Colonic mucosa (tissue), 4 donors: ENCODE results near the gene STX16. TPM values are rescaled to one million over a fixed set of nuclear protein-coding genes. Genes with fewer than 3 reads are reported as not detected.

Source experiments
- DNase-seq: peaks from one replicate; pipeline ENCODE4 v3.0.0-alpha.2; 2020
- H3K27ac ChIP-seq: fragments of 200-600 bp; one replicate; pipeline ENCODE4 v1.8.0; 2021
- H3K27me3 ChIP-seq: fragments of 200-600 bp; one replicate; pipeline ENCODE4 v1.8.0; 2021
- H3K36me3 ChIP-seq: fragments of 200-600 bp; one replicate; pipeline ENCODE4 v1.8.0; 2021
- H3K4me1 ChIP-seq: fragments of 200-600 bp; one replicate; pipeline ENCODE4 v1.8.0; 2021; ENCODE audit warnings: mild to moderate bottlenecking
- H3K4me3 ChIP-seq: fragments of 200-600 bp; one replicate; pipeline ENCODE4 v1.8.0; 2021
- H3K9ac ChIP-seq, 2 donors: one replicate each; pipeline ENCODE4 v1.7.0; 2013; ENCODE audit warnings: control low read depth in 2 of 2, low read depth in 2 of 2, low read length in 2 of 2
- H3K9me3 ChIP-seq: fragments of 200-600 bp; one replicate; pipeline ENCODE4 v1.8.0; 2021
- CTCF ChIP-seq: fragments of 200-600 bp; IDR thresholded peaks from one replicate; pipeline ENCODE4 v1.8.0; 2022; ENCODE audit warnings: antibody characterized with exemption, mild to moderate bottlenecking
- intact Hi-C: fragments of 100-400 bp; cut with DNase I; formaldehyde crosslinking; loops from one replicate; pipeline ENCODE4 v1.14.1; 2022
- total RNA-seq, 2 donors: library from RNA; stranded (reverse); fragmentation: NEBNext Ultra II Directional in 1 of 2; extraction: Animal tissue kit (Norgen Biotek cat#: 25700) in 1 of 2; gene quantifications; one replicate each; pipeline ENCODE4 v1.2.1, GENCODE V29; 2021
- donor health status: healthy.
- donor health status: DM: no; HTN: no; CAD: no.
- donor health status: DM: no; HTN: no; CAD: no.

Gene STX16
- total RNA-seq, 2 donors from 2014 or later, result 36.3 to 38.3 TPM

- Histone ChIP-seq H3K4me1 (no peaks in the 10 kb centered on the region), H3K4me3 (no peak overlapping the region), H3K36me3 (no peaks in the 10 kb centered on the region), H3K9me3 (no peaks in the 10 kb centered on the region), H3K27ac (no peak overlapping the region), H3K27me3 (no peaks in the 10 kb centered on the region), H3K9ac (no peak overlapping the region)
- no peak for DNase-seq
- intact Hi-C loops, result no loop called here
- no peak for TF ChIP-seq CTCF
Measured at GRCh38 chr20:58630063-58630462, 21.0 kb upstream of the STX16 start.

- Histone ChIP-seq H3K36me3 (no peaks in the 10 kb centered on the region), H3K4me3 (no peak overlapping the region), H3K9ac (no peak overlapping the region), H3K9me3 (no peaks in the 10 kb centered on the region), H3K4me1 (no peaks in the 10 kb centered on the region), H3K27ac (no peak overlapping the region), H3K27me3 (no peaks in the 10 kb centered on the region)
- intact Hi-C loops, result no loop called here
- no peak for DNase-seq
- no peak for TF ChIP-seq CTCF
Measured at GRCh38 chr20:58633161-58634053, 17.7 kb upstream of the STX16 start.

- H3K9ac ChIP-seq, result no peak overlapping the region
- H3K4me1 ChIP-seq, result no peaks in the 10 kb centered on the region
- H3K4me3 ChIP-seq, result no peak overlapping the region
- TF ChIP-seq CTCF, result no peak
- no peak overlapping the region for H3K27ac ChIP-seq
- H3K36me3 ChIP-seq, result no peaks in the 10 kb centered on the region
- no peak for DNase-seq
- intact Hi-C loops, result no loop called here
- no peaks in the 10 kb centered on the region for H3K9me3 ChIP-seq
- H3K27me3 ChIP-seq, result no peaks in the 10 kb centered on the region
Measured at GRCh38 chr20:58634059-58634458, 17.0 kb upstream of the STX16 start.

- TF ChIP-seq CTCF, result no peak
- intact Hi-C loops, result no loop called here
- H3K9ac ChIP-seq, result no peak overlapping the region
- H3K9me3 ChIP-seq, result no peaks in the 10 kb centered on the region
- H3K27me3 ChIP-seq, result no peaks in the 10 kb centered on the region
- no peak overlapping the region for H3K27ac ChIP-seq
- H3K36me3 ChIP-seq, result no peaks in the 10 kb centered on the region
- no peaks in the 10 kb centered on the region for H3K4me1 ChIP-seq
- H3K4me3 ChIP-seq, result no peak overlapping the region
- DNase-seq, result no peak
Measured at GRCh38 chr20:58634521-58635278, 16.4 kb upstream of the STX16 start.

GRCh38 chr20:58635279-58635665 lies 15.8 kb upstream of the STX16 start:
- no peak for TF ChIP-seq CTCF
- Histone ChIP-seq H3K9ac (no peak overlapping the region), H3K4me3 (no peak overlapping the region), H3K36me3 (no peaks in the 10 kb centered on the region), H3K4me1 (no peaks in the 10 kb centered on the region), H3K27ac (no peak overlapping the region), H3K9me3 (no peaks in the 10 kb centered on the region), H3K27me3 (no peaks in the 10 kb centered on the region)
- intact Hi-C loops, result no loop called here
- DNase-seq, result no peak
